ENCODE measurements around the gene ACOX1. TPM values are rescaled to one million over a fixed set of nuclear protein-coding genes. Genes with fewer than 3 reads are reported as not detected.
"Not testable (repeated sequence)": the region's sequence is repeated elsewhere in the genome, so short reads cannot be mapped to it uniquely, and the experiment has no call there.

The ACOX1 gene
- polyA plus RNA-seq, 4 donors = 28.2 to 37.6 (median 36.2) TPM

DNA sequence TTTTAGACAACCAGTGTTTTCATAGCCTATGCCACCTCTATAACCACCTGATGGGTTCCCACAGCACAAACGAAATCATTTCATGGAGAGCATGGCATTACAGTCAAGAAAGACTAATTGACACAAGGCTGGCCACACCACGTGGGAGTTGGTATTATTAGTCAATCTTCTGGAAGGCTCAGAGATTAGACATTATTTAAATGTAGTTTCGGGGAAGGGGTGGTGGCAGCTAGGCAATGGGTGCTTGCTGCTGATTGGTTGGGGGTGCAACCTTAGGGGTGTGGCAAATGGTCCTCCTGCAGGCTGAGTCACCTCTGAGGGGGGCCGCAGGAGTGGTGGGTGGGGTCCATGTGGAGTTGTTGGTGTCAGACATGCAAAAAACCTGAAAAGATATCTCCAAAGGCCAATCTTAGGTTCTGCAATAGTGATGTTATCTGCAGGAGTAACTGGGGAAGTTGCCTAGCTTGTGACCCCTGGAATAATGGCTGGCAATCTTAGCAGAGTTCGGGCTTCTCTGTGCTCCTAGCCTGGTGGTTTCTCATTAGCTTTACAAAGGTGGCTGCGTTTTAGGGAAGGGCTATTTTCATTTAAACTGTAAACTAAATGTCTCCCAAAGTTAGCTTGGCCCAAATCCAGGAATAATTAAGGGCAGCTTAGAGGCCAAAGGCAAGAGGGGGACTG, 4.7 kb upstream of the ACOX1 start:
- DNase-seq (ENCODE audit: low read depth in 4 of 4, low spot score in 2 of 4) = no peak

DNA sequence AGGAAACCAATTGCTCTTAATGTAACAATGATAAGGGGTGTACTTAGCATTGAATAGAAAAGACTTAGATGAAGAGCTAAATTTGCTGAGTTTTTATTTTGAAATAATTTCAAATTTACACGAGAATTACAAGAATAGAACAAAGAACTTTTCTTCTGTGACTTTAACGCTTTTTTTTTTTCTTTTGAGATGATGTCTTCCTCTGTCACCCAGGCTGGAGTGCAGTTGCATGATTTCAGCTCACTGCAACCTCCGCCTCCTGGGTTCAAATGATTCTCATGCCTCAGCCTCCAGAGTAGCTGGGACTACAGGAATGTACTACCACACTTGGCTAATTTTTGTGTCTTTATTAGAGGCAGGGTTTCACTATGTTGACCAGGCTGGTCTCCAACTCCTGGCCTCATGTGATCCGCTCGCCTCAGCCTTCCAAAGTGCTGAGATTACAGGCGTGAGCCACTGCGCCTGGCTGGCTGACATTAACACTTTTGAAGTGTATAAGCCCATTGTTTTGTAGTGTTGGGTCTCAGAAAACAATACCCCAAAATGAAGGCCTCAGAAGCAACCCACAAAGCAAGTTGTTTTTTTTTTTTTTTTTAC, 2.2 kb upstream of the ACOX1 start:
- no peak for DNase-seq (ENCODE audit: low read depth in 4 of 4, low spot score in 2 of 4)

DNA sequence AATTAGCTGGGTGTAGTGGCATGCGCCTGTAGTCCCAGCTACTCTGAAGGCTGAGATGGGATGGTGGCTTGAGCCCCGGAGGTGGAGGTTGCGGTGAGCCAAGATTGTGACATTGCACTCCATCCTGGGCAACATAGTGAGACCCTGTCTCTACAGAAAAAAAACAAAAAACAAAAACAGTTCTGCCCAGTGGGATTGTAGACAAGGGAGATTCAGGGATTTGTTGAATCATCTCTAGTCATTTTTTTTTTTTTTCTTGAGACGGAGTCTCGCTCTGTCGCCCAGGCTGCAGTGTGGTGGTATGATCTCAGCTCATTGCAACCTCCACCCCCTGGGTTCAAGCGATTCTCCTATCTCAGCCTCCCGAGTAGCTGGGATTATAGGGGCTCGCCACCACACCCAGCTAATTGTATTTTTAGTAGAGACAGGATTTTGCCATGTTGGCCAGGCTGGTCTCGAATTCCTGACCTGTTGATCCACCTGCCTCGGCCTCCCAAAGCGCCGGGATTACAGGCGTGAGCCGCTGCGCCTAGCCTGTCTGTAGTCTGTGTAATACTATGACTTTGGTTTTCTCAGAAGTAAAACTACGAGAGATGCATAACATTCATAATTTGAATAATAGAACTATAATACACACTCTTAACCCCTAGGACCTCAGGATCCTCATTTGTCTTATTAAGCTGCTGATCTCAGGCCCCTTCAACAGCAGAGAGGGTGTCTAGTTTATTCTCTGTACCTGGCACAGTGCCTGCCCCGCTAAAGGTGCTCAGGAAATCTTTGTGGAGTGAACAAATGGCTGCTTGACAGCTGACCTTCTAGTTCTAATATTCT, 1.4 kb upstream of the ACOX1 start:
- DNase-seq (ENCODE audit: low read depth in 4 of 4, low spot score in 2 of 4) = no peak

DNA sequence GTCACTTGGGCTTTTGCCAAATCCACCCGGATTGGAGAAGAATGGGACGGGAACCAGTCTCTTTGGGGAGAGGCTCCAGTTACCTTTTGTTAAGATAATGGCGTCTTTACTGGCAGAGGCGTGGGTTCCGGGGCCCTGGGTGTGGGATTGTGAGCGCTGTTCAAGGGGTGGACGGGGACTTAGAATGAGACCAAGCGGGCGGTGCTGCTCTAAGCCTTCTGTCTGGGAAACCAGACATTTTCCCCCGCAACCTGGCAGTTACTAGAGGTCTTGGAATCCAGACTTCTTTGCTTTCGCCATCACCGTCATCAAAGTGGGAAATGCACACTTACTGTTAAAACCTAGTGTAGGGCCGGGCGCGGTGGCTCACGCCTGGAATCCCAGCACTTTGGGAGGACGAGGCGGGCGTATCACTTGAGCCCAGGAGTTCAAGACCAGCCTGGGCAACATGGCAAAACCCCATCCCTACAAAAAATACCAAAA, 780 bp upstream of the ACOX1 start:
- no peak for DNase-seq (ENCODE audit: low read depth in 4 of 4, low spot score in 2 of 4)

DNA sequence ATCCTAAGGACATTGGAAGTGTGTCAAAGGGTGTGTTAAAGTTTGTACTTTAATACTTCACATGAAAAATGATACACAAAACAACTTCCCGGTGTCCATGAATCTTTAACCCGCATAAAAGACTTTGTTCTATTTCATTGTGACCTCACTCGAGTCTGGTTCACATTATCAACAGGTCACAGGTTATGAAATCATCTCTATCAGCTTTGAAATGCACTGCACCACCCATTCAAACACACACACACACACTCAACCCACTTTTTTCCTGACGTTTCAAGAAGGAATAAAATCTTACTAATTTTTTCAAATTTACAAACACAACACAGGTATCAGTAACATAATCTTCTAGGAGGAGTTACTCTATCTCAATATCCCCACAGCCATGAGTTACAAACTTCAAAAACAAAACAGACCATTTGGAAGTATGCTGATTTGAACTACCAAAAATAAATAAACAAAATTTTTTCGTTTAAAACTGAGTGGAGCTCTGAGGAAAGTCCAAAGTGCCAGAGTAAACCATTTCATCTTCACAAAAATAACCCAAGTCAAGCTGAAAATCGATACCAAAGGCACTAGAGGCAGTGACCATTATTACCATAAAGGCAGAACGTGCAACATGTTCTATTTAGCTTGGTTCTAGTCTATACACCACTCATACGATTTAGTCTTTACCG, 2.7 kb downstream of the ACOX1 start:
- DNase-seq (ENCODE audit: low read depth in 4 of 4, low spot score in 2 of 4) = no peak

DNA sequence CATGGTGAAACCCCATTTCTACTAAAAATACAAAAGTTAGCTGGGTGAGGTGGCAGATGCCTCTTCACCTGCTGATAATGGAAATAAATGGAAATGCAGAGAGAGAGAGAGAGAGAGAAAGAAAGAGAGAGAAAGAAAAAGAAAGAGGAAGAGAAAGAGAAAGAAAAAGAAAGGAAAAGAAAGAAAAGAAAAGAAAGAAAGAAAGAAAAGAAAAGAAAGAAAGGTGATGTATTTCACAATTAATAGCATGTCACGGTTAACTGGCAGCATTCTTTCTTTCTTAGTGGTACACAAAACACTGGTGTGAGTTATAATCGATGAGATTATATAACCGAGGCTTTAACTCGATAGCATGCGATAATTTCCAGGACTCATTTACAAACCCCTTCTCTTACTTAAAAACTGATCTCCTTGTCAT, 3.2 kb downstream of the ACOX1 start:
- DNase-seq (ENCODE audit: low read depth in 4 of 4, low spot score in 2 of 4) = no peak

DNA sequence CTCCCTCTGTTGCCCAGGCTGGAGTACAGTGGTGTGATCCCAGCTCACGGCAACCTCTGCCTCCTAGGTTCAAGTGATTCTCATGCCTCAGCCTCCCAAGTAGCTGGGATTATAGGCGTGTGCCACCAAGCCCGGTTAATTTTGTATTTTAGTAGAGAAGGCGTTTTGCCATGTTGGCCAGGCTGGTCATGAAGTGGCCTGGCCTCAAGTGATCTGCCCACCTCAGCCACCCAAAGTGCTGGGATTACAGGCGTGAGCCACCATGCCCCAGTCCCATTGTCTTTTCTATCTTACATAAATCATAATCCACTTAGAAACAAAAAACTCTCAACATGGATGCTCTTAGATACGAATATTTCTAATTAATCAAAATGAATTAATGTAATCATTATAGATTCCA, 3.8 kb downstream of the ACOX1 start:
- not testable (repeated sequence) for DNase-seq (ENCODE audit: low read depth in 4 of 4, low spot score in 2 of 4)

DNA sequence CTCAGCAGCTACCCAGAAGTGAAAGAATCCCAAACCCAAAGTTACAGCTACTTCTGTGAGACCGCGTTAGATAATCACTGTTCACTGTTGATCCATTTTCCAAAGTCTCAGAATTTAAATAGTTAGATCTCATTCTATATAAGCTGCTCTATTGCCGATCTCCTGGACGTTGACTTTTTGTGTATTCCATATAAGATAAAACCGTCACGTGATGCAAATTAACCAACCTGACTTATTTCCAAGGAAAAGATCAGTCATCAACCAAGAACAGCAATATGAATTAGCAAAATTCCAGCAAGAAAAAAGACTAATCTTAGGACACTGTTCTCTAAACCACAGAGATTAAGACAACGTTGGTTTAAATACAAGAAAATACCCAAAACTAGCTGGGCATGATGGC, 8.3 kb downstream of the ACOX1 start:
- no peak for DNase-seq (ENCODE audit: low read depth in 4 of 4, low spot score in 2 of 4)

DNA sequence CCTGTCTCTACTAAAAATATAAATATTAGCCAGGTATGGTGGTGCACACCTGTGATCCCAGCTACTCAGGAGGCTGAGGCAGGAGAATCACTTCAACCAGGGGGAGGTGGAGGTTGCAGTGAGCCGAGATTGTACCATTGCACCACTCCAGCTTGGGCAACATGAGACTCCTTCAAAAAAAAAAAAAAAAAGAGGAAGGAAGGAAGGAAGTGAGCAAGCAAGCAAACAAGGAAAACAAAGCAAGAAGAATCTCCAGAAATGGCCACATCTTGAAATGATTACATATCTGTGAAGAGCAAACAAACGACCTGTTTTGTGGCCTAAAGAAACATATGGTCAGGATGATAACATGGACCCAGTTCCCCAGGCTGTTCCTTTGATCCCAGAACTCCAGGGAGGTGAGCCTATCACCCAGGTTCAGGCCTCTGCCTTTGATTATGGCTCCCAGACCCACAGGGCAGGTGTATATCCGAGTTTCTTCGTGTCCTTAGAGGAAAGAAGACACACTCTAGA, 8.9 kb downstream of the ACOX1 start:
- no peak for DNase-seq (ENCODE audit: low read depth in 4 of 4, low spot score in 2 of 4)

DNA sequence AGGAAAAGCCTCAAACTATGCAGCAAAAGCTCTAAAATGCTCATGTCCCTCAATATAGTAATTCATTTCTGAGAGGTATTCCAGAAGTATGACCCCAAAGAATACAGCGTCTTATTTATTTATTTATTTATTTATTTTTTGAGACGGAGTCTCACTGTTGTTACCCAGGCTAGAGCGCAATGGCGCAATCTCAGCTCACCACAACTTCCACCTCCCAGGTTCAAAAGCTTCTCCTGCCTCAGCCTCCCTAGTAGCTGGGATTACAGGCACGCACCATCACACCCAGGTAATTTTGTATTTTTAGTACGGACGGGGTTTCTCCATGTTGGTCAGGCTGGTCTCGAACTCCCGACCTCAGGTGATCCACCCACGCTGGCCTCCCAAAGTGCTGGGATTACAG, 9.9 kb downstream of the ACOX1 start:
- not testable (repeated sequence) for DNase-seq (ENCODE audit: low read depth in 4 of 4, low spot score in 2 of 4)

DNA sequence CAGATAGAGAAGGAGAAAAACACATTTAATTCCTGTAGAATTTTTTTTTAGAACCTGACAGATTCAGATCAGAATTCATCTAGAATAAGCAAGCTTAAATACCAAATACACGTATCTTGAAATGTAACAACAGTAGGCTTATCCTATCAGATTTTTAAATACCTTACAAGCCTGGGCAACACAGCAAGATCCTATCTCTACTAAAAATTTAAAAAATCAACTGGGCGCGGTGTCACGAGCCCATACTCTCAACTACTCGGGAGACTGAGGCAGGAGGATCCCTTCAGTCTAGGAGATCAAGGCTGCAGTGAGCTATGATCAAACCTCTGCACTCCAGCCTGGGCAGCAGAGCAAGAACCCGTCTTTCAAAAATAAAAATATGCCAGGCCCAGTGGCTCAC, 13.5 kb downstream of the ACOX1 start:
- DNase-seq (ENCODE audit: low read depth in 4 of 4, low spot score in 2 of 4) = no peak

DNA sequence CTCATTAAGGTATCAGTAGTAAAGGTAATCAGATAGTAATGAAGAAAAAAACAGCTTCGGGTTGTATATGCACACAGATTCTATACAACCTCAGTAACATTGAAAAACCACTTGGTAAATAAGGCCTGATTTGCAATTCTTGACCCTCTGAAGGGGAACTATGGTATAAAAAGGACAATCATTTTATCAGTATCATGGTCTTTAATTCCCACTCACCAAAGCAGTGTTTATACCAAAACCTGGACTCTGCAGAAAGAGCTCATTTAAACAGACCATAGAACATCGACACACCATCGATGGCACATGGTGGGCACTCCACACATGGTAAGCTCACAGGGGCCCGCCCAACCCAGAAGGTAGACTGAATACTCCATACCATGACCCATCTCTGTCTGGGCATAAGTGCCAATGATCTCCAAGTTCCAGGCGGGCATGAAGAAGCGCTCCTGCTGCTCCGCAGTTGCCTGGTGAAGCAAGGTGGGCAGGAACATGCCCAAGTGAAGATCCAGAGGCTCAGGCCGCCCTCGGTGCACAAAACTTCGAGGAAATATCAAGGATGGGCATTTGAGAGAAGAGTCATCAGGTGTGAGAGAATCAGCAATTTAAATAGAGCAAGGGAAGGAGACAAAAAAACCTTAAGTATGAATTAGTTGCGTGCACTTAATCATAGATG, 19.0 kb downstream of the ACOX1 start:
- no peak for DNase-seq (ENCODE audit: low read depth in 4 of 4, low spot score in 2 of 4)

DNA sequence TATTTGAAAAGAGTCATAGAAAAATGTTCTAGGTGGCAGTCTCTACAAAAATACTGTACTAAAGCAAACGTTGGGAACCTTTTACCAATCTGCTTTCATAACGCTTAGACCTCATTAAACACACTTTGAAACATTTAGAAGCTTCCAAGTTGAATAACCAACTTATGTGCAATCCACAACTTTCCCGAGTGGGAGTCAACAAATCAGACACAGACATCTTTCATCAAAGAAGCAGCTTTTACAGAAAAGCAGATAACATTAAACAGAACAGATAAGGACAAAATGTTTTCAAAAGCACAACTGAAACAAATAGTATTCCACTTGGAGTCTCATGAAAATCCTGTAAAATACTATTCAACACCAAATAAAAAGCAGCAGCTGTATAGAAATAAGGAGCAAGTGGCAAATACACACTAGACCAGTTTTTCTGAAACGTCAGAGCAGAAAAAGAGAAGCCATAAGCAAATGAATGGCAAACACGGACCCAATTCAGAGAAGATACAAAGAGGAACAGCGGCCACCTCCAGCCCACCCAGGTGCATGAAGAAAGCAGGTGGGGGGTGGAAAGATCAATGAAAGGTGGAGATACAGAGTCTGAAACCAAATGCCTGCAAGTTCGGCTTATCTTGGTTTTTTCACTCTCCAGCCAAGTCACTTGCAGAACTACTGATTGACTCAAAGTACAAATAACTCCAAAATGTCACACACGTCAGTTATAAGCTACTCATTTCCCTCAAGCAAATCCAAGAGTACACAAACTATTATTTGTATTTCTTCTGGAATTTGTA, 19.7 kb downstream of the ACOX1 start:
- DNase-seq (ENCODE audit: low read depth in 4 of 4, low spot score in 2 of 4) = no peak

DNA sequence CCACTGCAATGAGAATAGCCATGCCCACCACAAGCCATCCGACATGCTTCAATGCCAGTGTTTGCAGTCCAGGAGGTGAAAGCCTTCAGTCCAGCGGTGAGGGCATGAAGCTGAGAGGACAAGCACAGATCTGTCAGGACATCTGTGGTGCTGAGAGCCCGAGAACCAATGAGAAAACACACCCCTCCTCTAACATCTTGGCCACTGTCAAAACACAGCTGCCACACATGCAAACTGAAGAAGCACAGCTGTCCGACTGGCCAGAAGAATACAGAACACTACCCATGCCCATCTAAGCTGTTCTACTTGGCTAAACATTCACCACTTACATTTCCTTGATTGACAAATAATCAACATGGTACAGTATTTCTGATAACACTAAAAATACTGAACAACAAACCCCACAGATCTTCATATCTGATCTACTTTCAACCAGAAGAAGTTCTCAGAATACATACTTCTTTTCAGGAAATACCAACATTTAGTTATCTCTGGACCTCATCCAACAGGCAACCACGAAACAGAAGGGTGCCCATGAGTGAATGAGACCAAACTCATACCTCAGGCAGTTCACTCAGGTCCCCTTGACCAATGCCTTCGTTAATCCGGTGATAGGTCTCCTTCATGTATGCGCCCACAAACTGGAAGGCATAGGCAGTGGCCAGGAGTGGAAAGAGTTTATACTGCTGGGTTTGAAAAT, 28.0 kb downstream of the ACOX1 start:
- DNase-seq (ENCODE audit: low read depth in 4 of 4, low spot score in 2 of 4) = no peak

DNA sequence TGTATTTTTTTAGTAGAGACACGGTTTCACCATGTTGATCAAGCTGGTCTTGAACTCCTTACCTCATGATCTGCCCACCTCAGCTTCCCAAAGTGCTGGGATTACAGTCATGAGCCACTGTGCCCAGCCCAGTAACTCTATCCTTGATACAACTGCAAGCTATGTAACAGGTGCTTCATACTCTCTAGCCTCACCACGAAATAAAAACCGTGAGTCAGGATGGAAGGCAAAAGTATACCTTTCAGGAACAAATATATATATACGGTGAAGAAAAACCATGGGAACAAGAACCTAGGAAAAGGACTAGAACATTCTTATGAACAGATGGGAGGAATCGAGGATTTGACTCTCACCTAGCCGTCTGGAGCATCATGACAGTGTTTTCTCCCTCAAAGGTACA, 28.5 kb downstream of the ACOX1 start:
- no peak for DNase-seq (ENCODE audit: low read depth in 4 of 4, low spot score in 2 of 4)

DNA sequence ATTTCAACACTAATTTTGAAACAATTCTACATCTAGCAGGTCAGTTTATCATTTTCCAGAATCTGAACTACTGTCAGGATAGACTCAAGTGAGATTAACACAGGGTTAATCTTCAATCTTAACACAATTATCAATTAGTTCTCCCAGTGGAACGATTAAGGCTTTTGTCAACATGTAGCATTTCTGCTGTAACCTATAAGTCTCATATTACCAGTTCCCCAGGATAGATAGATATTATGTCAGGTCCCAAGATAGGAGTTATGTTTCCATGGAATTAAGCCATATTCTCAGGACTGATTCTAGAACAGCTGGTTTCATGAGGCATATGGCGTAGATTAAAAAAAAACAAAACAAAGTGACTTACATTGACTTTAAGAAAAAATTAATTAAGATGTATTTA, 33.8 kb downstream of the ACOX1 start:
- DNase-seq (ENCODE audit: low read depth in 4 of 4, low spot score in 2 of 4) = no peak

DNA sequence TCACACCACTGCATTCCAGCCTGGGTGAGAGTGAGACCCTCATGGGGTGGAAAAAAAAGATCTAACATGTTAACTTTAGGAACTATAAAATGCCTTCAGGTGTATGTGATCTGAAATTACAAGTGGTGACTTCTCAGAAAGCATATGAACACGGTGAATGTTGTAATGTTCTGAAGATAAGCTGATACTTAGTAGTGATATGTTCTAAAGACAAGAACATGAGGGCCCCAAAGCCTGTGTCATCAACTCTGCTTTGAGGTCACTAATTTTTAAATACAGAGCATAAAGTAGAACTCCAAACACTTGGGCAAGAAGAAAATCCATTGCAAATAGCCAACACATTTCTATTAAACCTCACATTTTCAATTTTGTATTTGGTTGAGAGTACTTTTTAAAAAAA, 35.5 kb downstream of the ACOX1 start:
- DNase-seq (ENCODE audit: low read depth in 4 of 4, low spot score in 2 of 4) = no peak

DNA sequence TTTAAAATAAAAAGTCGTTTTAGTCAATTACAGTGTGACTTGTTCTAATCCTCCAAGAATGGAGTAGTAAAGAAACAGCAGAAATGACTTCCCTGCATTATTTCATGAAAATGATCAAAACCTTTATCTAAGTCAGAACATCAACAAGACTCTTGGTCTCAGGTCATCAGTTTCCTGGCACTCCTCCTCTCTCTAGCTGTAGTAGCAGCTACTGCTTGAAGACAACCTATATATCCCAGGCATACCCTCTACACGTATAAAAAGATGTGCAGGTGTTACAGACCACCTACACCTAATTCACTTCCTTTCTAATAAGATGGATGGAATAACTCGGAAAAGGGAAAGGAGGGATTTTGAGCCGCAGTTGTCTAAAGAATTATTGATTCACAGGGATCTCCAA, 36.5 kb downstream of the ACOX1 start:
- no peak for DNase-seq (ENCODE audit: low read depth in 4 of 4, low spot score in 2 of 4)

DNA sequence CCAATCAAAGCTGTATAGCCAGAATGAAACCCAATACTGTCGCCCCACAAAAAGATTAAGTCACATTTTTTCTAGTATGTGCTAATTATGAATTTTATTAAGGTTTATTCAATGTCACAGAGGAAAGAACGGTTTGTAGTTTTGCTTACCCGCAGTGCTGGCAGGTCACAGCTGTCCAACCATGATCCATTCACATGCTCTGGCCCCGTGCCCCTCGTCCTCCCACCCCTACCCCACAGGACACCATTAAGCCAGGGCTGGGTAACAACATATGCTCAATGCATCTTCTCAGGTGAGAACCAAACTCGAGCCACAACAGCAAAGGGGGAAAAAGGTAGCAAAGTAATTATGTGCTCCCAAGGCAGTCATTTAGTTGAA, 37.5 kb downstream of the ACOX1 start:
- no peak for DNase-seq (ENCODE audit: low read depth in 4 of 4, low spot score in 2 of 4)

Data from left renal cortex interstitium (tissue), 4 donors.